K562 (cell line): ENCODE data around the gene CERS1. TPM values are rescaled to one million over a fixed set of nuclear protein-coding genes. Genes with fewer than 3 reads are reported as not detected.

Experiments
- ATAC-seq: fragments of 200-7000 bp; cut with Tn5 transposase; 3 replicates; pipeline ENCODE4 v1.9.1; 2020; ENCODE audit warnings: moderate library complexity
- BruUV-seq: library from RNA; stranded (reverse); fragments of 400-500 nt; replicated peaks from 2 replicates; lab custom pipeline; 2021; lab: Mats Ljungman, UMichigan
- CTCF ChIA-PET: fragments of 300-600 bp; formaldehyde crosslinking; extraction: SDS; loops from one replicate; lab custom pipeline; 2021; ENCODE audit warnings: low intra/inter-chr PET ratio; lab: Yijun Ruan, JAX
- POLR2A ChIA-PET: fragments of 300-600, 350-650 bp; sonication (Branson Sonifier 250); formaldehyde crosslinking; extraction: SDS; loops from one replicate; lab custom pipeline; 2021; ENCODE audit warnings: antibody characterized with exemption, inconsistent platforms; lab: Yijun Ruan, JAX
- DNase-seq, 4 experiments: peaks; one replicate each; pipeline versions ENCODE4 v3.0.0 to v3.0.0-alpha.2; 2011 to 2018; ENCODE audit warnings: low spot score in 3 of 4, mixed read lengths in 3 of 4; ENCODE audit errors: extremely low read depth in 1 of 4
- FAIRE-seq: peaks from 2 replicates; lab custom pipeline; 2011; peaks lifted over from hg19 to GRCh38; lab: Jason Lieb, UNC
- H2AFZ ChIP-seq: 2 replicates; pipeline ENCODE4 v1.6.0; 2011; ENCODE audit warnings: low read depth, low read length, control low read depth, inconsistent platforms
- H3K27ac ChIP-seq: fragments of 200-600 bp; 3 replicates; pipeline ENCODE4 v1.8.0; 2011; ENCODE audit warnings: low read depth, mild to moderate bottlenecking, control low read depth, inconsistent platforms, low read length, moderate library complexity, mixed read lengths; ENCODE audit errors: extremely low read depth
- H3K27me3 ChIP-seq, 2 experiments: fragments of 300-600 bp in 1 of 2; 2 replicates in 1 of 2; 3 replicates in 1 of 2; pipeline versions ENCODE4 v1.6.0 to v1.8.0; 2011; ENCODE audit warnings: inconsistent platforms in 2 of 2, low read length in 2 of 2, mild to moderate bottlenecking in 1 of 2, mixed read lengths in 1 of 2, moderate library complexity in 1 of 2; ENCODE audit not compliant: control insufficient read depth in 2 of 2, insufficient read depth in 2 of 2
- H3K36me3 ChIP-seq: fragments of 300-600 bp; 3 replicates; pipeline ENCODE4 v1.8.0; 2011; ENCODE audit warnings: mild to moderate bottlenecking, low read length, inconsistent platforms; ENCODE audit not compliant: control insufficient read depth, insufficient read depth
- H3K4me1 ChIP-seq, 2 experiments: fragments of 200-600 bp in 1 of 2; replicated peaks in 1 of 2; 2 replicates in 1 of 2; 3 replicates in 1 of 2; pipeline versions ENCODE4 v1.5.1 to v1.8.0; 2011; ENCODE audit warnings: inconsistent platforms in 2 of 2, low read length in 2 of 2, mild to moderate bottlenecking in 1 of 2, mixed read lengths in 1 of 2, moderate library complexity in 1 of 2; ENCODE audit not compliant: control insufficient read depth in 2 of 2, insufficient read depth in 2 of 2
- H3K4me2 ChIP-seq: 2 replicates; pipeline ENCODE4 v1.6.1; 2011; ENCODE audit warnings: low read length, control low read depth, inconsistent platforms, mixed read lengths; ENCODE audit not compliant: insufficient read depth
- H3K4me3 ChIP-seq: fragments of 200-600 bp; sonication (generic), shearing (Covaris generic); 2 replicates; pipeline ENCODE4 v1.5.1; 2016; ENCODE audit warnings: control low read depth, inconsistent platforms
- H3K79me2 ChIP-seq: fragments of 200-600 bp; 3 replicates; pipeline ENCODE4 v1.8.0; 2011; ENCODE audit warnings: low read length, inconsistent platforms; ENCODE audit not compliant: control insufficient read depth, insufficient read depth
- H3K9ac ChIP-seq, 2 experiments: 2 replicates each; pipeline versions ENCODE4 v1.6.0 to v1.6.1; 2011; ENCODE audit warnings: low read depth in 2 of 2, low read length in 2 of 2, control low read depth in 1 of 2, inconsistent platforms in 1 of 2, mild to moderate bottlenecking in 1 of 2, mixed read lengths in 1 of 2; ENCODE audit not compliant: insufficient read depth in 1 of 2
- H3K9me1 ChIP-seq: one replicate; pipeline ENCODE4 v1.6.0; 2011; ENCODE audit warnings: inconsistent platforms, mild to moderate bottlenecking, low read length, moderate library complexity; ENCODE audit not compliant: control insufficient read depth, insufficient read depth
- H3K9me3 ChIP-seq: replicated peaks from 2 replicates; pipeline ENCODE4 v1.5.1; 2011; ENCODE audit warnings: low read depth, low read length, inconsistent platforms; ENCODE audit not compliant: control insufficient read depth, insufficient read depth
- H4K20me1 ChIP-seq: replicated peaks from 2 replicates; pipeline ENCODE4 v1.6.1; 2011; ENCODE audit warnings: low read length, inconsistent platforms, mixed read lengths; ENCODE audit not compliant: control insufficient read depth, insufficient read depth
- FOXK1 ChIP-seq: sonication (generic); formaldehyde crosslinking; IDR thresholded peaks from 2 replicates; pipeline ENCODE4 v1.8.0; 2022; ENCODE audit warnings: missing genetic modification reagents, mild to moderate bottlenecking, borderline replicate concordance
- GTF2B ChIP-seq: IDR thresholded peaks from 2 replicates; pipeline ENCODE4 v1.6.1; 2011; ENCODE audit not compliant: insufficient read length; ENCODE audit errors: extremely low read depth
- NR1H2 ChIP-seq: sonication (generic); formaldehyde crosslinking; IDR thresholded peaks from 2 replicates; pipeline ENCODE4 v1.4.0; 2020; ENCODE audit warnings: mild to moderate bottlenecking, missing genetic modification reagents
- POLR2G ChIP-seq: fragments of 200-400 bp; formaldehyde crosslinking; IDR thresholded peaks from 2 replicates; pipeline ENCODE4 v1.6.1; 2017; ENCODE audit warnings: low read depth, mild to moderate bottlenecking, antibody characterized with exemption, low read length, moderate library complexity
- RBFOX2 ChIP-seq: fragments of 200-400 bp; formaldehyde crosslinking; IDR thresholded peaks from 2 replicates; pipeline ENCODE4 v1.6.1; 2017; ENCODE audit warnings: low read depth, mild to moderate bottlenecking, low read length, moderate library complexity
- RBM15 ChIP-seq: fragments of 200-400 bp; formaldehyde crosslinking; IDR thresholded peaks from 2 replicates; pipeline ENCODE4 v1.6.1; 2018; ENCODE audit warnings: mild to moderate bottlenecking, low read length, moderate library complexity; ENCODE audit not compliant: insufficient read depth
- RBM22 ChIP-seq: fragments of 200-400 bp; formaldehyde crosslinking; IDR thresholded peaks from 2 replicates; pipeline ENCODE4 v1.6.1; 2018; ENCODE audit warnings: low read length, low read depth; ENCODE audit not compliant: poor library complexity, severe bottlenecking
- ZKSCAN8 ChIP-seq: fragments of 200-800 bp; sonication (Bioruptor generic); IDR thresholded peaks from 2 replicates; pipeline ENCODE4 v1.6.1; 2016; ENCODE audit warnings: missing genetic modification characterization, missing compliant biosample characterization
- ZNF384 ChIP-seq: IDR thresholded peaks from 2 replicates; pipeline ENCODE4 v1.6.1; 2012; ENCODE audit warnings: low read depth, low read length, improper control_type of control experiment
- WGBS: fragments of 100-300 bp; shearing (Covaris generic); methylation state at CpG from one replicate; pipeline ENCODE4 v1.1.6; 2016; ENCODE audit warnings: low coverage, mixed read lengths; ENCODE audit not compliant: insufficient coverage; ENCODE audit errors: missing lambda C conversion rate; 5-methylcytosine and 5-hydroxymethylcytosine counted together
- in situ Hi-C: fragments of 300-500 bp; cut with MboI; formaldehyde crosslinking; loops from 4 replicates; pipeline ENCODE4 v1.15.0; 2018; ENCODE audit warnings: inconsistent platforms, mixed read lengths
- intact Hi-C: fragments of 100-400 bp; cut with micrococcal nuclease; formaldehyde crosslinking; loops from 2 replicates; pipeline ENCODE4 v1.14.2; 2022
- polyA plus RNA-seq, 8 experiments: library from polyadenylated mRNA; depleted of rRNA in 4 of 8; stranded (reverse) in 5 of 8; unstranded in 3 of 8; fragments of >200 nt; fragmentation: Nextera tagmentation in 2 of 8; fragmentation: Illumina TruSeq in 1 of 8; extraction: Ambion mirVana in 2 of 8; extraction: Trizol in 1 of 8; gene quantifications; 2 replicates each; pipeline versions ENCODE4 v1.2.1 to v1.2.3, GENCODE V29; 2011 to 2014; ENCODE audit warnings: inconsistent platforms in 1 of 8, missing spikeins in 1 of 8
- total RNA-seq, 7 experiments: library from RNA; depleted of rRNA in 6 of 7; stranded (reverse); fragments of >200 nt in 6 of 7; fragmentation: Illumina TruSeq in 2 of 7; extraction: Trizol in 2 of 7; gene quantifications; 2 replicates each; pipeline versions ENCODE4 v1.2.1 to v1.2.3, GENCODE V29; 2011 to 2021; ENCODE audit warnings: low replicate concordance in 1 of 7

Gene CERS1
- total and polyA plus RNA-seq, 9 of the 15 experiments (the other 6 are each of a cell fraction or from before 2014, with no cell fraction given): 0.33 to 1.5 (median 0.86) TPM; not detected in 2

- peaks cover 40% of the 10 kb centered on the region; the same call in 2 of the 3 replicates for H3K36me3 ChIP-seq
- TSS peak; percentile 70 for BruUV-seq
- peak; percentile 50; the same call in 1 of the 2 replicates for TF ChIP-seq RBFOX2
- no peak for TF ChIP-seq FOXK1 (CRISPR knock-in tag)
- TF ChIP-seq ZKSCAN8 (CRISPR knock-in tag): peak; percentile 95
- no peak for TF ChIP-seq ZNF384
- TF ChIP-seq NR1H2 (CRISPR knock-in tag): no peak
- peak; percentile 51 for TF ChIP-seq POLR2G
- peak; percentile 20 for TF ChIP-seq RBM22
- TF ChIP-seq GTF2B: no peak
- TF ChIP-seq RBM15: no peak
- TF ChIP-seq, all 486 proteins: peak for 4
- in situ Hi-C loops (no loop called here), intact Hi-C loops (no loop called here)
- ChIA-PET POLR2A (interaction anchor here (0.5 to 4.6 kb wide), 5 partner anchors 9 to 384 kb away, joined by 3 to 34 read pairs (median 3); partner anchors contain the start of genes COPE and DDX49), CTCF (no interaction called here)
- Histone ChIP-seq H4K20me1 (0 out of 2 replicates have a peak, but pooled peaks cover 3% of the 10 kb centered on the region), H3K79me2 (no peaks in the 10 kb centered on the region), H3K27ac (no peak overlapping the region), H2AFZ (no peak overlapping the region), H3K4me2 (no peak overlapping the region), H3K9me3 (no peaks in the 10 kb centered on the region), H3K9me1 (peaks cover 2% of the 10 kb centered on the region), H3K9ac (no peak overlapping the region), H3K27me3 (no peaks in the 10 kb centered on the region), H3K4me3 (no peak overlapping the region), H3K4me1 (peaks cover 4 to 25% of the 10 kb centered on the region in 2 experiments; a peak in 4 of 5 replicates)
- FAIRE-seq: no peak
- 90% methylated on average over 17 of the region's 26 CpGs for WGBS
- no peak for ATAC-seq
- DNase-seq: no peak
These were observed 32.3 kb upstream of the CERS1 start for GRCh38 chr19:18928018-18928805.
